Left lung (tissue), 14 donors: ENCODE data around the gene UNC79. TPM values are rescaled to one million over a fixed set of nuclear protein-coding genes. Genes with fewer than 3 reads are reported as not detected.
A peak's percentile ranks its signal among the peaks of the same experiment; 100 is the strongest.
"Not testable (repeated sequence)": the region's sequence is repeated elsewhere in the genome, so short reads cannot be mapped to it uniquely, and the experiment has no call there.

Experiments used
- ATAC-seq: fragments of 200-7000 bp; cut with Tn5 transposase; one replicate; pipeline ENCODE4 v1.9.1; 2020; ENCODE audit warnings: moderate library complexity
- DNase-seq, 4 donors: peaks; one replicate each; pipeline ENCODE4 v3.0.0-alpha.2; 2013 to 2020
- H3K27ac ChIP-seq, 2 donors: fragments of 200-600 bp; sonication (generic) in 1 of 2; one replicate each; pipeline versions ENCODE4 v1.5.0 to v1.8.0; 2020 to 2021
- H3K27me3 ChIP-seq, 2 donors: fragments of 200-600 bp; sonication (generic) in 1 of 2; one replicate each; pipeline versions ENCODE4 v1.5.0 to v1.8.0; 2020 to 2021
- H3K36me3 ChIP-seq, 2 donors: fragments of 200-600 bp; sonication (generic) in 1 of 2; one replicate each; pipeline versions ENCODE4 v1.5.0 to v1.8.0; 2020 to 2021
- H3K4me1 ChIP-seq, 2 donors: fragments of 200-600 bp; one replicate each; pipeline ENCODE4 v1.8.0; 2021
- H3K4me3 ChIP-seq, 2 donors: fragments of 200-600 bp; sonication (generic) in 1 of 2; one replicate each; pipeline versions ENCODE4 v1.5.0 to v1.8.0; 2020 to 2021; ENCODE audit warnings: mild to moderate bottlenecking in 1 of 2
- H3K9me3 ChIP-seq, 2 donors: fragments of 200-600 bp; sonication (generic) in 1 of 2; one replicate each; pipeline versions ENCODE4 v1.5.0 to v1.8.0; 2020 to 2021
- CTCF ChIP-seq, 2 donors: fragments of 200-600 bp; sonication (generic) in 1 of 2; IDR thresholded peaks; one replicate each; pipeline versions ENCODE4 v1.5.0 to v1.8.0; 2021; ENCODE audit warnings: antibody characterized with exemption in 2 of 2
- intact Hi-C, 2 donors: fragments of 100-400 bp; cut with DNase I; formaldehyde crosslinking; loops; one replicate each; pipeline versions ENCODE4 v1.11.2 to v1.14.2; 2022
- long read RNA-seq, 12 donors: library from polyadenylated mRNA in 2 of 12; unstranded in 2 of 12; transcript quantifications; one replicate each; pipeline ENCODE4 v2.0.0 and lab custom pipeline, GENCODE V29; 2019 to 2026
- polyA plus RNA-seq, 6 donors: library from polyadenylated mRNA; unstranded; fragments of 120-200 nt; gene quantifications; one replicate each; pipeline ENCODE4 v1.2.1, GENCODE V29; 2013; ENCODE audit not compliant: insufficient read length in 6 of 6
- total RNA-seq, 2 donors: library from RNA; stranded (reverse); fragmentation: NEBNext Ultra II Directional; extraction: Animal tissue kit (Norgen Biotek cat#: 25700); gene quantifications; one replicate each; pipeline ENCODE4 v1.2.1, GENCODE V29; 2021
- donor health status: DM: no; HTN: yes; CAD: no.
- donor health status: DM: no; HTN: no; CAD: no.

The UNC79 gene
- total RNA-seq (under 1 TPM; 0.13 to 0.20 TPM), polyA plus RNA-seq (under 1 TPM; 0.35 to 0.65 (median 0.49) TPM)
- long read RNA-seq, donor 1 = 0 reads
- long read RNA-seq, donor 2 = 0 reads
- long read RNA-seq, donor 3 = 0 reads
- long read RNA-seq, donor 4, partial matches to known transcripts = 0 of 1 reads
- long read RNA-seq, donor 4, other reads (novel, unspliced or antisense) = 1 of 1 reads
- long read RNA-seq, donor 5 = 0 reads
- long read RNA-seq, donor 6 = 0 reads
- long read RNA-seq, donor 7, partial matches to known transcripts = 7 of 7 reads
- long read RNA-seq, donor 7, other reads (novel, unspliced or antisense) = 0 of 7 reads
- long read RNA-seq, donor 8 = 0 reads
- long read RNA-seq, donor 9 = 0 reads
- long read RNA-seq, donor 10, partial matches to known transcripts = 0 of 2 reads
- long read RNA-seq, donor 10, other reads (novel, unspliced or antisense) = 2 of 2 reads
- long read RNA-seq, donor 11 = 0 reads
- long read RNA-seq, donor 12 = 0 reads

DNA sequence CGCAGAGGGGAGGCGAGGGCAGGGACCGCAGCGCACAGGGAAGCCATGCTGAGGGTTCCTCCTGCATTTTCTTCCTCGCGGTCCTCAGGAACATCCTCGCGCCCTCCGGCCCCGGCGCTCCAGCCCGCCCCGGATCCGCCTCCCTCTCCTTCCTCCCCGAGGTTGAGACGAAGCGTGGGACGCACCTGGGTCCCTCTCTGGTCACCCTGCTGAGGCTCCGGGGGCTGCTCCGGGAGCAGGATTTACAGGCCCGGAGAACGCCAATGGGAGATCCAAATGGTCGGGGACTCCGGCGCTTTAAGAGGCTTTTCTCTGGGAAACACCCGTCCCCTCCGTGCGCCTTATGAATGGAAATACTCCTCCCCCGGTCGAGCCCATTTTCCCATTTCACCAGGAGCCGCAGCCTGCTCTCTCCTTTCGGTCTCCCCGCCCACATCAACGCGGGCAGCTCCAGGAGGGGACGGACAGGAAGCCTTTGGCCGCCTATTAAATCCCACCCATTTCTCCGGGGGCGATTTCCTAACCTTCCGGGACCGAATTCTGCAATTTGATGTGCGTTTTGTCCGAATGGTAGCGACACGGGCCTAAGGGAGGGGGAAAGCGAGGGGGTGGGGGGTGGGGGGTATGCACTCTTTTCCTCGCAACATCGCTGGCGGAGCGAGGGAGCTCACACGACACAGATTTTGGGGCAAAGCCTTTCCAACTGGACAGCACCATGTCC is at the start of gene UNC79:
Gene UNC79, plus strand, starts transcription at position 625 of the 721 bp plus-strand sequence. Its CDS starts 91 bp downstream, at position 716.
- peaks cover 0 to 19% of the 10 kb centered on the region in 2 donors for H3K9me3 ChIP-seq
- intact Hi-C loops = no loop called here
- no peaks in the 10 kb centered on the region for H3K36me3 ChIP-seq
- H3K4me1 ChIP-seq = no peaks in the 10 kb centered on the region
- no peak for TF ChIP-seq CTCF (IDR thresholded peaks at IDR 0.05)
- H3K27ac ChIP-seq = no peak within 1 kb of the TSS
- DNase-seq (peak in 3 of 4 donors; percentile 4 to 43 (median 8)), ATAC-seq (no peak)
- peaks cover 21 to 59% of the 10 kb centered on the region in 2 donors for H3K27me3 ChIP-seq
- no peak within 1 kb of the TSS for H3K4me3 ChIP-seq

DNA sequence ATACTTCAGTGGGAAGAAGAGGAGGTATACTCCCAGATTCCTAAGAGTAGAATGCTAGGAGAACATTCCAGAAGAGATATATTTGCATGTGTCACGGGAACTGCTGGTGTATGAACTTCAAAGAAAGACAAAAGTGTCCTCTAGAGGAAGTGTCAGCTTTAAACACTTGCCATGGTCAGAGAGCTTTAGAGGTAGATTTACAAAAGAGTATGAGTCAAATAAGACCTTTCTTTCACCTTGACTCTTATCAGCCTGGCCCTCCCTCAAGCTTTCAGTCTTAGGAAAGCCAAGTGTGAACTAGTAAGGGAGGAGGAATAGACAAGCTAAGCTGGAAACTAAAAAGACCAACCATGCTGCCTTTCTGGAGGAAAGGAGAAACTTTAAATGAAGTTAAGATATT is 49.1 kb upstream of the UNC79 start:
- Histone ChIP-seq H3K27ac (no peak overlapping the region), H3K27me3 (no peaks in the 10 kb centered on the region), H3K4me1 (no peaks in the 10 kb centered on the region), H3K36me3 (no peaks in the 10 kb centered on the region), H3K4me3 (no peak overlapping the region), H3K9me3 (no peaks in the 10 kb centered on the region)
- DNase-seq = no peak
- TF ChIP-seq CTCF (IDR thresholded peaks at IDR 0.05) = no peak
- intact Hi-C loops = no loop called here
- no peak for ATAC-seq

- DNase-seq, H3K36me3 ChIP-seq, H3K27me3 ChIP-seq, H3K4me3 ChIP-seq, H3K9me3 ChIP-seq, intact Hi-C loops, H3K4me1 ChIP-seq, ATAC-seq, H3K27ac ChIP-seq: not testable (repeated sequence)
Measured at GRCh38 chr14:93384256-93384655, 46.5 kb upstream of the UNC79 start.

DNA sequence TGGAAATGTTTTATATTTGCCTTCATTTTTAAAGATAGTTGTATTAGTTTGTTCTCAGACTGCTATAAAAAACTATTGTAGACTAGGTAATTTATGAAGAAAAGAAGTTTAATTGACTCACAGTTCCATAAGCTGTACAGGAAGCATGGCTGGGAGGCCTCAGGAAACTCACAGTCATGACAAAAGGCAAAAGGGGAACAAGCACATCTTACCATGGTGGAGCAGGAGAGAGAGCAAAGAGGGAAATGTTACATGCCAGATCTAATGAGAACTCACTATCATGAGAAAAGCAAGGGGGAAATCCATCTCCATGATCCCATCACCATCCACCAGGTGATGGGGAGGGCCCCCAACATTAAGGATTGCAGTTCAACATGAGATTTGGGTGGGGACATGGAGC is 35.5 kb upstream of the UNC79 start:
- intact Hi-C loops = no loop called here
- TF ChIP-seq CTCF (IDR thresholded peaks at IDR 0.05) = no peak
- no peak for ATAC-seq
- H3K36me3 ChIP-seq = no peaks in the 10 kb centered on the region
- no peaks in the 10 kb centered on the region for H3K4me1 ChIP-seq
- no peak for DNase-seq
- no peaks in the 10 kb centered on the region for H3K27me3 ChIP-seq
- H3K9me3 ChIP-seq = peaks cover 0 to 3% of the 10 kb centered on the region in 2 donors
- H3K27ac ChIP-seq = no peak overlapping the region
- no peak overlapping the region for H3K4me3 ChIP-seq

DNA sequence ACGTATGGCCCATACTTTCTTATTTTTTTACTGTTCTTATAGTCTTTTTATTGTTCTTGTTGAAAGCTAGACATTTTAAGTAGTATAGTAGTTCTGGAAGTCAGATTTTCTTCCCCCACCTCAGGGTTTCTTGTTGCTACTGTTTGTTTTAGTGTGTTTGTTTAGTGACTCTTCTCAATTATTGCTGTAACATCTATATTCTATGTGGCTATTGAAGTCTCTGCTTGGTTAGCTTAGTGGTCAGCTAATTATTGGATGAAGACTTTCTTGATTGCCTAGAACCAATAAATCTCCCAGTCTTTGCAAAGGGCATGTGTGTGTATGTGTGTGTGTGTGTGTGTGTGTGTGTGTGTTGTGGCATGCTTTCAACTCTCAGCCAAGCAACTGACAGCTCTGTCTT is 34.3 kb upstream of the UNC79 start:
- intact Hi-C loops = no loop called here
- ATAC-seq = no peak
- H3K36me3 ChIP-seq = no peaks in the 10 kb centered on the region

More for the DNA sequence above, 34.3 kb upstream of the UNC79 start:
- Histone ChIP-seq H3K4me1 (no peaks in the 10 kb centered on the region), H3K9me3 (peaks cover 0 to 3% of the 10 kb centered on the region in 2 donors), H3K27me3 (no peaks in the 10 kb centered on the region), H3K4me3 (no peak overlapping the region), H3K27ac (no peak overlapping the region)
- no peak for TF ChIP-seq CTCF (IDR thresholded peaks at IDR 0.05)
- DNase-seq = no peak
